ENCODE measurements around the gene MYH13. TPM values are rescaled to one million over a fixed set of nuclear protein-coding genes. Genes with fewer than 3 reads are reported as not detected.

MYH13 gene
- total and polyA plus RNA-seq, 9 of the 15 experiments (the other 6 are each of a cell fraction or from before 2014, with no cell fraction given) = 0.01 TPM; not detected in 8

- no peak for ATAC-seq
- Histone ChIP-seq H3K4me3 (no peak overlapping the region), H3K9me1 (ENCODE audit: control insufficient read depth, insufficient read depth, low read length) (no peaks in the 10 kb centered on the region), H4K20me1 (replicated peaks; ENCODE audit: control insufficient read depth, insufficient read depth, low read length) (0 out of 2 replicates have a peak, but pooled peaks cover 3% of the 10 kb centered on the region), H3K79me2 (ENCODE audit: control insufficient read depth, insufficient read depth, low read length) (no peaks in the 10 kb centered on the region), H3K4me1 (replicated peaks in 1 of 2; ENCODE audit: control insufficient read depth in 2 of 2, insufficient read depth in 2 of 2, low read length in 2 of 2) (peaks cover 0 to 2% of the 10 kb centered on the region in 2 experiments; a peak in 1 of 5 replicates), H2AFZ (ENCODE audit: low read depth, low read length) (no peak overlapping the region), H3K36me3 (ENCODE audit: control insufficient read depth, insufficient read depth, low read length) (no peaks in the 10 kb centered on the region), H3K4me2 (ENCODE audit: insufficient read depth, low read length) (no peak overlapping the region), H3K9ac (ENCODE audit: insufficient read depth in 1 of 2, low read depth in 2 of 2, low read length in 2 of 2) (no peak overlapping the region), H3K9me3 (replicated peaks; ENCODE audit: control insufficient read depth, insufficient read depth, low read depth, low read length) (no peaks in the 10 kb centered on the region), H3K27ac (ENCODE audit: extremely low read depth, low read depth, low read length) (no peak overlapping the region), H3K27me3 (ENCODE audit: control insufficient read depth in 2 of 2, insufficient read depth in 2 of 2, low read length in 2 of 2) (no peaks in the 10 kb centered on the region)
- in situ Hi-C loops (cut with MboI) = no loop called here
- intact Hi-C loops (cut with micrococcal nuclease) = loop anchor here (10.0 kb wide), 1 partner anchor 61 kb away; no protein-coding TSS in a partner anchor
- DNase-seq (ENCODE audit: extremely low read depth in 1 of 4, low spot score in 3 of 4) = no peak
- TF ChIP-seq NELFE (IDR thresholded peaks at IDR 0.05; ENCODE audit: insufficient read depth, insufficient read length) (no peak), ZNF561 (CRISPR knock-in tag; conservative IDR thresholded peaks at IDR 0.05) (no peak), SP2 (IDR thresholded peaks at IDR 0.05; ENCODE audit: extremely low read depth, low read depth, low read length, poor library complexity, severe bottlenecking) (no peak), THRAP3 (IDR thresholded peaks at IDR 0.05; ENCODE audit: borderline replicate concordance) (no peak), CBX3 (IDR thresholded peaks at IDR 0.05; ENCODE audit: borderline replicate concordance in 1 of 2, low read length in 2 of 2) (no peak), ZNF583 (CRISPR knock-in tag; IDR thresholded peaks at IDR 0.05) (no peak), SOX6 (IDR thresholded peaks at IDR 0.05) (no peak), CBX5 (IDR thresholded peaks at IDR 0.05; ENCODE audit: borderline replicate concordance, low read depth) (no peak)
- TF ChIP-seq, protein P1, sequence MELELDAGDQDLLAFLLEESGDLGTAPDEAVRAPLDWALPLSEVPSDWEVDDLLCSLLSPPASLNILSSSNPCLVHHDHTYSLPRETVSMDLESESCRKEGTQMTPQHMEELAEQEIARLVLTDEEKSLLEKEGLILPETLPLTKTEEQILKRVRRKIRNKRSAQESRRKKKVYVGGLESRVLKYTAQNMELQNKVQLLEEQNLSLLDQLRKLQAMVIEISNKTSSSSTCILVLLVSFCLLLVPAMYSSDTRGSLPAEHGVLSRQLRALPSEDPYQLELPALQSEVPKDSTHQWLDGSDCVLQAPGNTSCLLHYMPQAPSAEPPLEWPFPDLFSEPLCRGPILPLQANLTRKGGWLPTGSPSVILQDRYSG (tag; conservative IDR thresholded peaks at IDR 0.05; ENCODE audit: low read depth) = no peak
- no peak for FAIRE-seq
- POLR2A ChIA-PET = no interaction called here
- CTCF ChIA-PET (ENCODE audit: low intra/inter-chr PET ratio) = interaction anchor here (1.7 kb wide), 1 partner anchor 320 kb away, joined by 6 read pairs; no protein-coding TSS in a partner anchor
- BruUV-seq (replicated peaks) = no TSS peak
Measured at GRCh38 chr17:10294180-10294579, 78.6 kb downstream of the MYH13 start.
